HG03520 (cell line): ENCODE data around the gene PPP1R14B.

Source experiments
- ATAC-seq: cut with Tn5 transposase; IDR thresholded peaks from one replicate; pipeline ENCODE4 v1.9.1; 2021; ENCODE audit warnings: mild to moderate bottlenecking, moderate library complexity; ENCODE audit not compliant: unreplicated experiment

PPP1R14B gene

DNA sequence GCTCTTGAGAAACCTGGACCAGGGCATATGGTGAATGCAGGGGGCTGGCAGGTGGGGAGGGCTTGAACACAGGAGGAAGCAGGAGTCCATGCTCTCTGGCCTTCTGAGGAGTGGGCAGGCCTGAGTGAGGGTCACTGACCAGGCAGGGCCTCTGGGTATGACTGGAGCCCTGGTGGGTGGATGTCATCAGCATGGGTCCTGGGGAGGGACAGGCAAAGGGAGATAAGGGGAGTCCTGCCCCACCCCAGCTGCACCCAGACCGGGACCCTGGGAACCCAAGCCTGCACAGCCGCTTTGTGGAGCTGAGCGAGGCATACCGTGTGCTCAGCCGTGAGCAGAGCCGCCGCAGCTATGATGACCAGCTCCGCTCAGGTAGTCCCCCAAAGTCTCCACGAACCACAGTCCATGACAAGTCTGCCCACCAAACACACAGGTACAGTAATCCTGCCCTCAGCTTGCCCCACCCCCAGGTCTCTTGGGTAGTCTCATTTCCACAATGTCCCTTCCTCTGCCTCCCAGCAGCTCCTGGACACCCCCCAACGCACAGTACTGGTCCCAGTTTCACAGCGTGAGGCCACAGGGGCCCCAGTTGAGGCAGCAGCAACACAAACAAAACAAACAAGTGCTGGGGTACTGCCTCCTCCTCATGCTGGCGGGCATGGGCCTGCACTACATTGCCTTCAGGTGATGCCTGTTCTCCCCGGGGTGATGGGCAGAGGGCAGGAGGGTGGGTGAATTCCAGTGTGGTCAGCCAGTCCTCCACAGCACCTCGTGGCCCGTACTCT lies 14.4 kb downstream of the PPP1R14B start:
- ATAC-seq = no peak

DNA sequence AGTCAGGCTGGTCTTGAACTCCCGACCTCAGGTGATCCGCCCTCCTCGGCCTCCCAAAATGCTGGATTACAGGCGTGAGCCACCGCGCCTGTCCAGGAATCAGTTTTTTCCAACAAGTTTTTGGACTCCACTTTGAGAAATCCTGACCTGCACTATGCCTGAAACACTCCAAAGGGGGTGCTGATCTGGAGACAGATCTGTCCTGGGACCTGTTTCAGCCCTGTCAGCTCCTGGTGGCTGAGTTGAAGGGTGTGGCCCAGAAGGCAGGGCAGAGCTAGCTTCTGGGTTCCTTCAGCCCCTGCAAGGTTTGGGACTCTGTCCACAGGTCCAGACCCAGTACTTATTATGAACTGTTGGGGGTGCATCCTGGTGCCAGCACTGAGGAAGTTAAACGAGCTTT lies 15.2 kb downstream of the PPP1R14B start:
- ATAC-seq = no peak

DNA sequence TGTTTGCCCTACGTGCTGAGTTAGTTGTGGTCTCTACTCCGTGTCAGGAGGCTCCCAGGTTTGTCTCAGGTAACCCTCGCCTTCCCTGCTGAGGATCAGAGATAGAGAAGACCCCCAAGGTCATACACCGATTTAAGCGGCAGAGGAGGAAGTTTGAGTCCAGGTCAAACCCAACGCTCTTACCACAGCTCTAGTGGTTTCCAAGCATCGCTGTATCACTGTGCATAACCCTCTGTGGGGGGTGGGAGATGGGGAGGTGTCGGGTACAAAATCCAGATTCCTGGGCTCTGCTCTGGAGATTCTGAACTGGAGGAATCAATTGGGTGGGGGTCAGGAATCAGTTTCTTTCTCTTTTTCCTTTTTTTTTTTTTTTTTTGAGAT lies 15.8 kb downstream of the PPP1R14B start:
- ATAC-seq = no peak

DNA sequence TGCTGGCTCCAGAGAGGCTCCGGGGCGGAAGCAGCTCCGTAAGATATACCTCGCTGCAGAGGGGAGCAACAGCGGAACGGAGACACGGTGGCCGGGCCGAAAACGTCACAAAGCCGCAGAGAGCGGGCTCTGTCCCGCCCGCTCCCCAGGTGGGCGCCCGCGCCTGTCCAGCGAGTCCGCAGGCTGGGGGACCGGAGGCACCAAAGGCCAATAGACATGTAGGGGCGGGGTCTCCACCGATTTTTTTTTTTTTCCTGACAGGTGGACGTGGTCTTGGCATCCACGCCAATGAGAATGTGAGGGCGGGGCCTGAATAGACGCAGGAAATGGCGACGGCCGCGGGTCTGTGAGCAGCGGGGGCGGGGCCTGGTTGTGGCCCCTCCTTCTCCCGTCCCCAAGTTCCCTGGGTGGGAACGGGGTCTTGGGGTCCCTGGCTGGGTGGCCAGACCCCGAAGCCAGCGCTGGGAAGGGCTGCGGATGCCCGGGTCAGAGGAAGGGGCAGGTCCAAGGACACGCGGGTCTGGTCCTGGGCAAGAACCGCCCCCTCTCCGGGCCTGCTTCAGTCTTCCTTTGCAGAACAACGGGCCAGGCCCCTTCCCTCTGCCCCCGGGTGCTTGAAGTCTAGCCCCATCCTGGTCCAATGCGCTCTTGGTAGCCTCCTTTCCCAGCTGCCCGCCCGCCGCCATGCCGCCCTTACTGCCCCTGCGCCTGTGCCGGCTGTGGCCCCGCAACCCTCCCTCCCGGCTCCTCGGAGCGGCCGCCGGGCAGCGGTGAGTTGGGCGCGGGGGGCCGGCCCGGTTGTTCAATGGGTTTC lies 16.4 kb downstream of the PPP1R14B start, which contains the start of gene DNAJC4:
TSS of gene DNAJC4 (plus strand) at position 378 of the 814 bp plus-strand sequence. CDS start at position 685, 307 bp downstream.
- peak; percentile 37 for ATAC-seq

DNA sequence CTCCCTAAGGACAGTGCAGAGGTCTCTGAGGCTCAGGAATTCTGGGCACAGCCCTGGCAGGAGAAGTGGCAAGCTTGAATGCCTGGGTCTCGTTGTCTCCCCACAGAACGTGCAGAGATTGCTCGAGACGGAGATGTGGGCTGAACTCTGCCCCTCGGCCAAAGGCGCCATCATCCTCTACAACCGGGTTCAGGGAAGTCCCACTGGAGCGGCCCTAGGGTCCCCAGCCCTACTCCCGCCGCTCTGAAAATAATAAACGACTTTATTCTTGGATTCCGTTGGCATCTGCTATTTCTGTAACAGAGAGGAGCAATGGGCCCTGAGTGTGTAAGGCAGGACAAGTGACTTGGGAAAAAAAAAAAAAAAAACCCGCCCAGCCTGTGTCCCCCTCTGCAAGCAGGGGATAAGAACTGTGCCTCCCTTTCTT lies 17.0 kb downstream of the PPP1R14B start:
- no peak for ATAC-seq

DNA sequence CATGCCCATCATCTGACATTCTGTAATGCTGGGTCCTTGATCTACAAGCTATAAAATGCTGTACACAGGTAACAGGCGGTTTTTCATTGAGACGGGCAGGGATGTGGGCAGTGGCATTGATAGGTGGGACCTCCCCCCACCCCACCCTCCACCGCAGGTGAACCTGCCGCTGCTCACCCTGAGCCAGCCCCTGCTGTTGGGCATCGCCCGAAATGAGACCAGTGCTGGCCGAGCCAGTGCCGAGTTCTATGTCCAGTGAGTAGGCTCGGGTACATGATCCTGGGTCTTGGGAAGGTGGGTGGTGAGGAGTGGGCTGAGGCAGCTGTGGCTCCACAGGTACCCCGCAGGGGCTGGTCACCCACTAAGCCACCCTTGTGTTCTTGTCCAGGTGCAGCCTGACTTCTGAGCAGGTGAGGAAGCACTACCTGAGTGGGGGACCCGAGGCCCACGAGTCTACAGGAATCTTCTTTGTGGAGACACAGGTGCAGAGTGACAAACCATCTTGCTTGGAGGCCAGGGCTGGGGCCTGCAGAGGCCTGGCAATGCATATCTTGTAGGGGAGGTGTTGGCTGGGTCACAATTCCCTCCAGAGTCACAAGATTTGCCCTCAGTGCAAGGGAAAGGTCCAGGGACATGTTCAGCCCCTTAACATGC lies 17.5 kb downstream of the PPP1R14B start:
- no peak for ATAC-seq

DNA sequence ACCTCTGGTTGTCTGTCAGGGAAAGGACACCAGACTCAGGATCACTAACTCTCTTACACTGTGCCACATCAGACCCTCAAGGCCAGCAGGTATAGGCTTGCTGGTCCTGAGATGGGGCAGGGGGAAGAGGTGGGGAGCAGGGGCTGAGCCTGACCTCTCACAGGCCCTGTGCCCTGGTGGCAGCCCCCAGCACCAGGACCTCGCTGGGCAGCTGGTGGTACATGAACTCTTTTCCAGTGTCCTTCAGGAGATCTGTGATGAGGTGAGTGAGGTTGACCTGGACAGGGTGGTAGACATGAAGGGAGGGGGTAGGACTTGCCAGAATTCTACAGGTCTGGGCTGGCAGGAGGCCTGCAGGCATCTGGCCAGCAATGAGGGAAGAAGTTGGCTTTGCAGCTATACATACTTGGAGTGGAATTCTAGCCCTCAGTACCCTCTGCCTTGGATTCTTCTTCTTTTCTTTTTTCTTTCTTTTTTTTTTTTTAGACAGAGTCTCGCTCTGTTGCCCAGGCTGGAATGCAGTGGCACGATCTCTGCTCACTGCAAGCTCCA lies 19.3 kb downstream of the PPP1R14B start:
- no peak for ATAC-seq

DNA sequence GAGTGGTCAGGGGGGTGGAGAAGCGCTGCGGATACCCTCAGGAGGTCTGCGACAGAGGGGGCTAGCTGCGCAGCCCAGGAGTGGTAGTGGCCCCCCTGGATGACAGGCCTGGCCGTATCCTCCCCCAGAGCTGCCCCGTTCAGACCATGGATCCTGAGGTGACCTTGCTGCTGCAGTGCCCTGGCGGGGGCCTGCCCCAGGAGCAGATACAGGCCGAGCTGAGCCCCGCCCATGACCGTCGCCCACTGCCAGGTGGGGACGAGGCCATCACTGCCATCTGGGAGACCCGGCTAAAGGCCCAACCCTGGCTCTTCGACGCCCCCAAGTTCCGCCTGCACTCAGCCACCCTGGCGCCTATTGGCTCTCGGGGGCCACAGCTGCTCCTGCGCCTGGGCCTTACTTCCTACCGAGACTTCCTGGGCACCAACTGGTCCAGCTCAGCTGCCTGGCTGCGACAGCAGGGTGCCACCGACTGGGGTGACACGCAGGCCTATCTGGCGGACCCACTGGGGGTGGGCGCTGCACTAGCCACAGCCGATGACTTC lies 20.2 kb downstream of the PPP1R14B start:
- ATAC-seq = no peak

DNA sequence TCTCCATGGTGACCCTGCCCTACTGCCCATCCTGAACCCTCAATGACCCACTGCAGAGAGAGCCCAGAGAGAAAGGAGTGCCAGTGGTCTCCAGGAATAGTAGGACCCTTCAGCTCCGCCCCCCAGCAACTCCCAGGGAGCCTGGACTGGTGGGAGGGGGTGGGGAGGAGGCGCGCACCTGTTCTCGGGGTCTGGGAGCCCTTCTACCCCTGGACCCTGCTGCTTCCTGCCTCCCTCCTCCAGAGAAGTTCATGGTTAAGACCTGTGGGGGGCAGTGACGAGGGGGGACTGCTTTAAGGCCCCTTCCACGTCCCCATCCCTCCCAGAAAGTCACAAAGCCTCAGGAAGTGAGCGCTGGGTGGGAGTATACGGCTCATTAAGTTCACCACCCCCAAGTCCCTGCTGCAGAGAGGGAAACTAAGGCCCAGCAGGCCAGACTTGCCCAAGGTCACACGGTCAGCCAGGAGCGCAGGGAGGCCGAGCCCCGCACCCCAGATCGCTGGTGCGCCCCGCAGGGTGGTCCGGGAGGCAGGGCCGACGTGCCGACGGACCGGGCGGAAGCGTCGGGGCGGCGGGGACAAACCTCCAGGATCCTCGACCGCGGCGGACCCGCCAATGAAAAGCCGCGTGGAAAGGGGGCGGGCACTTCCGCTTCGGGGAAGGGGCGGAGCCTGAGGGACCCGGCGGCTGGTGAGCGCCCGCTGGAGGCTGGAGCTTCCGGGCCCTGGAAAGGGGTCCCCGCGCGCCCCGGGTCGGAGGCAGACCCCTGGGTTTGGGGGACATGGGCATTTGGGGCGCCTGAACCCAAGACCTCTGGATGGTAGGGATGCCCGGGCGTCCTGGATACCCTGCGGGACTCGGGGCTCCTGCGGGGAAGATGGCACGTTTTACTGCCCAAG lies 20.9 kb downstream of the PPP1R14B start, which contains the start of the genes NUDT22 and TRPT1:
TSS of gene NUDT22 (plus strand) at position 667 of the 899 bp plus-strand sequence. CDS start 379 bp downstream, outside the sequence.
TSS of gene TRPT1 (minus strand) at position 579 of the 899 bp plus-strand sequence. CDS start at position 253, 326 bp downstream.
- peak; percentile 40 for ATAC-seq

DNA sequence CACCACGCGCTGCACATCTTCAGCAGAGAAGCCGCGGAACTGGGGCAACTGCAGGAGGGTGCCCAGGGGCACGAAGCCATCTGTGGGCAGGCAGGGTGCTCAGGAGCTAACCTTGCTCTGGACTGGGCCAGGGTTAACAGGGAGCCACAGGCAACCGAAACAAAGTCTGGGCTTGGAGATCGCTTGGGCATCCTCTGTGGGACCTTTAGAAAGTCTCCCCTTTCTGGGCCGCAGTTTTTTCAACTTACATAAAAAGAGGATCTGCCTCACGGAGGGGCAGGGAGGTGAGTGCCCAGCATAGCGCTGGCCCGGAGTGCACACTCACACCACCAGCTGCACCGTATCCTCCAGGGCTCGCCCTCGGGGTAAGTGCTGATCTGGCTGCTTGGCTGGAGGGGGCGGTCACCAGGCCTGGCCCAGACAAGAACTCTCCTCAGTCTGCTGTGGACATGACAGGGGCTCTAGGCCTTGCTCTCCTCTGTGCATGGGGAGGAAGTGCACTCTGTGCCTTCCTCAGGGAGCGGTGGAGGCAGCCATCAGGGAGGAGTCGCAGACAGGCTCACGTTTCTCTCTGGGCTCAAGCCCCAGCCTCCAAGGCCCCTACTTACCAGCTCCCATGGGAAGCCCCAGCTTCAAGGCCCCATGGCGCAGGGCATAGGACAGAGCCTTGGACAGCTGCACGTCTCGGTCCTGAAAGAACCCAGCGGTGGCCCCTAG lies 21.7 kb downstream of the PPP1R14B start:
- ATAC-seq = no peak

DNA sequence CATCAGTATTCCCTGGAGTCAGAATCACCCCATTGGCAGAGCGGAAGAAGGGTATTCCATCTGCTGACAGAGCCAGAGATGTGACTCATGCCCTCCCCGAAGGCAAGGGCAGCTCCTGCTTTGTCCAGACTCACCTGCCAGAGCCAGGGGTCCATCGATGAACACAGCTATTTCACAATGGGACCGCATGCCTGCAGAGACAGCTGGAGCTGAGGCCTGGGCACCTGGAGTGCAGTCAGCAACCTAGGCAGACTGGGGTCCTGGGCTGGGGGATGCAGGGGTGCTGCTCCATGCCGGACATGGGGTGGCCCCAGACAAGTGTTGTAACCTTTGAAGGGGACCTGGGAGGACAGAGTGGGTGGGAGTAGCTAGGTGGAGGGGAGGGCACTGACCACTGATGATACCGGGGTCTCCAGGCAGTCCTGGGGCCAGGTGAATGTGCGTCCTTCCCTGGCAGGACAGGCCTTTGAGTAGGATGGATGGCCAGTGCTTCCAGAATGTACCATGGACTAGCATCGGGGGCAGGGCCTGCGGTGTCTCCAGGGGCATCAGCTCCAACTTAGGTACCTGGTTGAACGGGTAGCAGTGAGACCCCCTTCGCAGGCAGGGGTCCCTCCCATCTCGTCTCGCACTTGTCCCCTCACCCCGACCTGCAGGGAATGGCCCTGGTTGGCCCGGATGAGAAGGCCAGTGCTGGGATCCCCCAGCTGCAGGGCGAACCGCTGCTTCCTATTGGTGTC lies 22.4 kb downstream of the PPP1R14B start:
- no peak for ATAC-seq

DNA sequence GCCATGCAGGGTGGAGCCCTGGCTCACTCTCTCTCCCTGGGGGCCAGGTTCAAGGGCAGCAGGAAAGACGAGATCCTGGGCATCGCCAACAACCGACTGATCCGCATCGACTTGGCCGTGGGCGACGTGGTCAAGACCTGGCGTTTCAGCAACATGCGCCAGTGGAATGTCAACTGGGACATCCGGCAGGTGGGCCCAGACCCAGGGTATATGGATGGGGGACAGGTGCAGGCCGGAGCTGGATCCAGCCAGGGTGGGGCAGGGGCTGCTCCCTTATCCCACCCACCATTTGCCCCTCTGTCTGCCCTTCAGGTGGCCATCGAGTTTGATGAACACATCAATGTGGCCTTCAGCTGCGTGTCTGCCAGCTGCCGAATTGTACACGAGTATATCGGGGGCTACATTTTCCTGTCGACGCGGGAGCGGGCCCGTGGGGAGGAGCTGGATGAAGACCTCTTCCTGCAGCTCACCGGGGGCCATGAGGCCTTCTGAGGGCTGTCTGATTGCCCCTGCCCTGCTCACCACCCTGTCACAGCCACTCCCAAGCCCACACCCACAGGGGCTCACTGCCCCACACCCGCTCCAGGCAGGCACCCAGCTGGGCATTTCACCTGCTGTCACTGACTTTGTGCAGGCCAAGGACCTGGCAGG lies 23.6 kb downstream of the PPP1R14B start:
- ATAC-seq = no peak

DNA sequence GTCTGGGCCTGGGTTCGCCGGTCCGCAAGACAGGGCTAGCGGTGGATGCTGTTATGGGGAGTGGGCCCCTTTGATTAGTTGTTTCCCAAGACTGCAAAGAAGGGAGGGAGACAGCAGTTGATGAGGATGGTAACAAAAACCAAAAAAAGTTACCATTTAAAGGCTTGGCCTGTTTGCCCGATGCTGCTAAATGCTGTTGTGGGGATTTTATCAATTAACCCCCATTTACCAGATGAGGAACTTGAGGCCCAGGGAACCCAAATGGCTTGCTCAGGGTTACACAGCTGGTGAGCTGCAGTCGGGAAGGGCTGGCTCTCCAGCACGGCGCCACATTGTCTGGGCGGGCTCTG lies 24.1 kb downstream of the PPP1R14B start:
- no peak for ATAC-seq

DNA sequence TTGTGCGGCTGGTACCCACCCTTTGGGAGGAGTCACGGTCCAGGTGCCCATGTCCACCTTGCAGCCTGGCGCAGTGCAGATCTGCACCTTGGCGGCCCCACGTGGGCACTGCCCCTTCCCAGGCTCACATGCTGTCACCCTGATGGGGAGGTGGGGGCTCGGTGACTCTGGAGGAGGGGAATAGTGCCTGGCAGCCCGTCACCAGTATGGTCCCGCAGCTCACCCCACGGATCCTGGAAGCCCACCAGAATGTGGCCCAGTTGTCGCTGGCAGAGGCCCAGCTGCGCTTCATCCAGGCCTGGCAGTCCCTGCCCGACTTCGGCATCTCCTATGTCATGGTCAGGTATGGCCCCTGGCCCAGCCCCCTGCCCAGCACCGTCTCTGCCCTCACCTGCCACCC lies 25.9 kb downstream of the PPP1R14B start:
- ATAC-seq = no peak

DNA sequence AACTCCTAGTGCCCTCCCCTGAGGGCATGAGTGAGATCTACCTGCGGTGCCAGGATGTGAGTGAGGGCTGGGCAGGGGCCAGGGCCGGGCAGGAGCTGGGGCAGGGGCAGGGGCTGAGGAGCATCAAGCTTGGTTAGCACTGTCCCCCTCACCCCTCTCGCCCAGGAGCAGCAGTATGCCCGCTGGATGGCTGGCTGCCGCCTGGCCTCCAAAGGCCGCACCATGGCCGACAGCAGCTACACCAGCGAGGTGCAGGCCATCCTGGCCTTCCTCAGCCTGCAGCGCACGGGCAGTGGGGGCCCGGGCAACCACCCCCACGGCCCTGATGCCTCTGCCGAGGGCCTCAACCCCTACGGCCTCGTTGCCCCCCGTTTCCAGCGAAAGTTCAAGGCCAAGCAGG lies 26.5 kb downstream of the PPP1R14B start:
- no peak for ATAC-seq

DNA sequence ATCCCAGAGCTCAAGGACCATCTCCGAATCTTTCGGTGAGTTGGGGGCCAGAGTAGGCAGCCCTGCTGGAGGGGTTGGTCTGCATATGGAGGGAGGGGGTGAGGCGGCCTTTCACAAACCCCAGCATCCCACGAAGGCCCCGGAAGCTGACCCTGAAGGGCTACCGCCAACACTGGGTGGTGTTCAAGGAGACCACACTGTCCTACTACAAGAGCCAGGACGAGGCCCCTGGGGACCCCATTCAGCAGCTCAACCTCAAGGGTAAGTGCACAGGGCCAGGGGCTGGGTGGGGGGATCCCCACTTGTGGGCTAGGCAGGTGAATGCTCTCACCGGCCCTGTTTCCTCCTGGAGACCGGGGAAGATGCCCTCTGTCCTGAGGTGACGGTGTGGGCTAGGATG lies 27.0 kb downstream of the PPP1R14B start:
- ATAC-seq = no peak

DNA sequence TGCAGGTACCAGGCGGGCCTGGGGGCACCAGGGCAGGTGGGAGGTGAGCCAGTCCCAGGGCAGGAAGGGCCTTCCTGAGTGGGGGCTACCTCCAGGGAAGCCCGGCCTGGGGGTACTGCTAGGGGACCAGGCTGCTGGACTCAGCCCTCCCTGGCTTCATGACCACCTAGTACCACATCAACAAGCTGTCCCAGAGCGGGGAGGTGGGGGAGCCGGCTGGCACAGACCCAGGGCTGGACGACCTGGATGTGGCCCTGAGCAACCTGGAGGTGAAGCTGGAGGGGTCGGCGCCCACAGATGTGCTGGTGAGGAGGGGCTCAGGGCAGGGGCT lies 27.4 kb downstream of the PPP1R14B start:
- no peak for ATAC-seq
